GM12872 (cell line): ENCODE measurements around the gene OPTN.

ENCODE experiments used
- TF ChIP-seq, protein P1 (sequence below): IDR thresholded peaks from 3 replicates; pipeline ENCODE4 v1.5.1; 2011; ENCODE audit warnings: low read depth, mild to moderate bottlenecking, low read length, moderate library complexity; ENCODE audit not compliant: insufficient read depth

Gene OPTN

DNA sequence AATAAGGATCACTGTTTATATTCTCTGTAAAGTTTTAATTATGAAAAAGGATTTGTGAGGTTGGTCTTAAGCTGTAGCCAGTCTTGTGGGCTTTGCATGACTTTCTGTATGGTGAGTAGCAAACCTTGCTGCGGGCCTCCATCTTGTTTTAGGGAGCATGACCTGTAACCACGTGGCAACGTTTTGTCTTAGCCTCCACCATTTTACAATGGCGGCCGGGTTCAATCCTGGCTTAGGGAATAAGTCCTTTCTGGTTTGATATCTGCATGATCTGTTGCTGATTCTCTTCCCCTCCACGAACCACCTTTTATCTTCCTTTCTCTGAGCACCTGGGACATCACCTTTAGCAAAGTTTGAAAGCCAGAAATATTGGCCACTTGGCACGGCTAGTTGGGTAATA, 32.5 kb upstream of the OPTN start:
- TF ChIP-seq, protein P1, sequence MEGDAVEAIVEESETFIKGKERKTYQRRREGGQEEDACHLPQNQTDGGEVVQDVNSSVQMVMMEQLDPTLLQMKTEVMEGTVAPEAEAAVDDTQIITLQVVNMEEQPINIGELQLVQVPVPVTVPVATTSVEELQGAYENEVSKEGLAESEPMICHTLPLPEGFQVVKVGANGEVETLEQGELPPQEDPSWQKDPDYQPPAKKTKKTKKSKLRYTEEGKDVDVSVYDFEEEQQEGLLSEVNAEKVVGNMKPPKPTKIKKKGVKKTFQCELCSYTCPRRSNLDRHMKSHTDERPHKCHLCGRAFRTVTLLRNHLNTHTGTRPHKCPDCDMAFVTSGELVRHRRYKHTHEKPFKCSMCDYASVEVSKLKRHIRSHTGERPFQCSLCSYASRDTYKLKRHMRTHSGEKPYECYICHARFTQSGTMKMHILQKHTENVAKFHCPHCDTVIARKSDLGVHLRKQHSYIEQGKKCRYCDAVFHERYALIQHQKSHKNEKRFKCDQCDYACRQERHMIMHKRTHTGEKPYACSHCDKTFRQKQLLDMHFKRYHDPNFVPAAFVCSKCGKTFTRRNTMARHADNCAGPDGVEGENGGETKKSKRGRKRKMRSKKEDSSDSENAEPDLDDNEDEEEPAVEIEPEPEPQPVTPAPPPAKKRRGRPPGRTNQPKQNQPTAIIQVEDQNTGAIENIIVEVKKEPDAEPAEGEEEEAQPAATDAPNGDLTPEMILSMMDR, result no peak

DNA sequence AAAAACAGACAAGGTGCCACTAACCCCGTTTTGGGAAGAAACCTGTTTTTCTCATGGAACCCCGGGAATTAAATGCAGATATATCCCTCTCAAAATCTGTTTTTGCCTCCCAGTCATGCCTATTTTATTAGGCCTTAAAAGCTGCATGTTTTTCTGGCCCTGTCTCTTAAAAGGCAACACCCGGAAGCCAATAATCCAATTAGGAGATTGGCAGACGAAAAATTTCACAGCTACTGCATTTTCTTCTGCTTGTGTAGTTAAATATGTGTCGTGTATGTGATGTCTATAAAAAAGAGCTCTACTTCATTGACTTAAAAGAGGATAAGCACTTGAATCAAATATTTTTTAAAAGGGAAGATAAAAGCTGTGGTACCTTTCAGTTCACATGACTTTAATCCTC, 31.9 kb upstream of the OPTN start:
- TF ChIP-seq, protein P1, result no peak

- TF ChIP-seq, protein P1, result no peak
Observed at GRCh38 chr10:13068484-13068883, 31.5 kb upstream of the OPTN start.

DNA sequence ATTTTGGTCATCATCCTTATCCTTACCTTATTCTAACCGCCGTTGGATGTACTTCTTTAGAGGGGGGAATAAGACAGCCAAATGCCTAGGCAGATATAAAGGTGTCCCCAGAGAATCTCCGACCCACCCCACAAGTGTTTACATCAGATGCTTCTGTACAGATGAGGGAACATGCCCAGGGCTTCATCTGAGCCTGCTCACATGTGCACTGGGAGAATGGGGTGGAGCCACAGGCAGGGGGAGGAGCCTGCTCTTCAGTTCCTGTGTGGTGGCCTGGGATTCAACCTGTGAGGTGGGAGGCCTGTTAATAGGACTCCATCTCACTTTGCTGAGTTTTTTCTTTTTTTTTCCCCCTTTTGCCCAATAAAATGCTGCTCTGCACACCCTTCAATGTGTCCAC, 27.6 kb upstream of the OPTN start:
- TF ChIP-seq, protein P1, result no peak

GRCh38 chr10:13074563-13075451, 25.2 kb upstream of the OPTN start:
- TF ChIP-seq, protein P1, result peak; percentile 85

GRCh38 chr10:13078912-13079775, 20.8 kb upstream of the OPTN start:
- TF ChIP-seq, protein P1, result no peak

DNA sequence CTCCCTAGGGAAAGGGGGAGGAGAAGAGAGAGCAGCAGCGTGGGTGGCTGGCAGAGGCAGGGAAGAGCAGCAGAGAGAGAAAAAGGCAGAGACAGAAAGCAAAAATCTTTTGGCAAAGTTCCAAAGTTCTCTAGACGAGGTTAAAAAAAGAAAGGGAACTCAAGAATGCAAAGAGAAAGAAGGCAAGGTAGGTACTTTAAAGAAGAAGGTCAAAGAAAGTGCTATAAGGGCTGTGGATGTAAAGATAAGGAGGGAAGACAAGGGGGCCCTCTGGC, 20.2 kb upstream of the OPTN start:
- TF ChIP-seq, protein P1, result no peak
